ENCODE results near the gene JADE2. TPM values are rescaled to one million over a fixed set of nuclear protein-coding genes. Genes with fewer than 3 reads are reported as not detected.
"Not testable (repeated sequence)": the region's sequence is repeated elsewhere in the genome, so short reads cannot be mapped to it uniquely, and the experiment has no call there.

JADE2 gene
- total RNA-seq, 1 donor: 38.8 TPM

GRCh38 chr5:134590992-134591659 is 65.7 kb downstream of the JADE2 start:
- no peak for TF ChIP-seq CTCF (IDR thresholded peaks at IDR 0.05; ENCODE audit: insufficient read depth, low read length)
- DNase-seq (ENCODE audit: low read depth): no peak
- no peak overlapping the region for H3K4me3 ChIP-seq (ENCODE audit: low read depth, low read length)

- H3K4me3 ChIP-seq (ENCODE audit: low read depth, low read length): no peak overlapping the region
- no peak for TF ChIP-seq CTCF (IDR thresholded peaks at IDR 0.05; ENCODE audit: insufficient read depth, low read length)
- DNase-seq (ENCODE audit: low read depth): peak; percentile 48
Measured at GRCh38 chr5:134592141-134592746, 66.8 kb downstream of the JADE2 start.

- DNase-seq (ENCODE audit: low read depth): no peak
- no peak for TF ChIP-seq CTCF (IDR thresholded peaks at IDR 0.05; ENCODE audit: insufficient read depth, low read length)
- H3K4me3 ChIP-seq (ENCODE audit: low read depth, low read length): no peak overlapping the region
Measured at GRCh38 chr5:134594336-134594735, 68.9 kb downstream of the JADE2 start.

GRCh38 chr5:134594797-134595457 is 69.5 kb downstream of the JADE2 start:
- no peak for DNase-seq (ENCODE audit: low read depth)
- TF ChIP-seq CTCF (IDR thresholded peaks at IDR 0.05; ENCODE audit: insufficient read depth, low read length): no peak
- H3K4me3 ChIP-seq (ENCODE audit: low read depth, low read length): no peak overlapping the region

GRCh38 chr5:134595458-134595838 is 70.0 kb downstream of the JADE2 start:
- DNase-seq (ENCODE audit: low read depth): no peak
- TF ChIP-seq CTCF (IDR thresholded peaks at IDR 0.05; ENCODE audit: insufficient read depth, low read length): no peak
- no peak overlapping the region for H3K4me3 ChIP-seq (ENCODE audit: low read depth, low read length)

- not testable (repeated sequence) for DNase-seq (ENCODE audit: low read depth); H3K4me3 ChIP-seq (ENCODE audit: low read depth, low read length)
Measured at GRCh38 chr5:134599820-134600219, 74.3 kb downstream of the JADE2 start.

GRCh38 chr5:134600600-134600999 is 75.1 kb downstream of the JADE2 start:
- TF ChIP-seq CTCF (IDR thresholded peaks at IDR 0.05; ENCODE audit: insufficient read depth, low read length): no peak
- peak; percentile 59 for DNase-seq (ENCODE audit: low read depth)
- H3K4me3 ChIP-seq (ENCODE audit: low read depth, low read length): no peak overlapping the region
